ENCODE data around the gene STRIP2.

DNA sequence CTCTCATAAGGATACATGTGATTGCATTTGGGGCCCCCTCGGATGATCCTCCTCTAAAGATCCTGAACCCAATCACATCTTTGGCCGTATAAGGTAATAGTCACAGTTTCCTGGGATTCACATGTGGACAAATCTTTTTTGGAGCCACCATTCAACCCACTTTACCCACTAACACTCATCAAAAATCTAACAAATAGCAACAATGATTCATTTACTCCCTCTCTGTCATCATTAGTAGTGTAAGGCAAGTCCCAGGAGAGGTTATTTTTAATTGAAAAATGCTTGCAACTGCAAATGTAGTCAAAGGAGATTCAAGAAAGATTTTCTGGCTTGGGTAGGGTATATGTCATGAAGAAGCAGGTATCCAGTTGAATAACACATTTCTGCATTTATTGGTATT lies 58.2 kb downstream of the STRIP2 start:
- TF ChIP-seq EZH2 (IDR thresholded peaks at IDR 0.05; ENCODE audit: borderline replicate concordance, low read depth, low read length, poor library complexity, severe bottlenecking) = no peak
- TF ChIP-seq, protein P1, sequence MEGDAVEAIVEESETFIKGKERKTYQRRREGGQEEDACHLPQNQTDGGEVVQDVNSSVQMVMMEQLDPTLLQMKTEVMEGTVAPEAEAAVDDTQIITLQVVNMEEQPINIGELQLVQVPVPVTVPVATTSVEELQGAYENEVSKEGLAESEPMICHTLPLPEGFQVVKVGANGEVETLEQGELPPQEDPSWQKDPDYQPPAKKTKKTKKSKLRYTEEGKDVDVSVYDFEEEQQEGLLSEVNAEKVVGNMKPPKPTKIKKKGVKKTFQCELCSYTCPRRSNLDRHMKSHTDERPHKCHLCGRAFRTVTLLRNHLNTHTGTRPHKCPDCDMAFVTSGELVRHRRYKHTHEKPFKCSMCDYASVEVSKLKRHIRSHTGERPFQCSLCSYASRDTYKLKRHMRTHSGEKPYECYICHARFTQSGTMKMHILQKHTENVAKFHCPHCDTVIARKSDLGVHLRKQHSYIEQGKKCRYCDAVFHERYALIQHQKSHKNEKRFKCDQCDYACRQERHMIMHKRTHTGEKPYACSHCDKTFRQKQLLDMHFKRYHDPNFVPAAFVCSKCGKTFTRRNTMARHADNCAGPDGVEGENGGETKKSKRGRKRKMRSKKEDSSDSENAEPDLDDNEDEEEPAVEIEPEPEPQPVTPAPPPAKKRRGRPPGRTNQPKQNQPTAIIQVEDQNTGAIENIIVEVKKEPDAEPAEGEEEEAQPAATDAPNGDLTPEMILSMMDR (conservative IDR thresholded peaks at IDR 0.05; ENCODE audit: low read depth, low read length) = no peak
